ENCODE results near the gene LRP8.

LRP8 gene

DNA sequence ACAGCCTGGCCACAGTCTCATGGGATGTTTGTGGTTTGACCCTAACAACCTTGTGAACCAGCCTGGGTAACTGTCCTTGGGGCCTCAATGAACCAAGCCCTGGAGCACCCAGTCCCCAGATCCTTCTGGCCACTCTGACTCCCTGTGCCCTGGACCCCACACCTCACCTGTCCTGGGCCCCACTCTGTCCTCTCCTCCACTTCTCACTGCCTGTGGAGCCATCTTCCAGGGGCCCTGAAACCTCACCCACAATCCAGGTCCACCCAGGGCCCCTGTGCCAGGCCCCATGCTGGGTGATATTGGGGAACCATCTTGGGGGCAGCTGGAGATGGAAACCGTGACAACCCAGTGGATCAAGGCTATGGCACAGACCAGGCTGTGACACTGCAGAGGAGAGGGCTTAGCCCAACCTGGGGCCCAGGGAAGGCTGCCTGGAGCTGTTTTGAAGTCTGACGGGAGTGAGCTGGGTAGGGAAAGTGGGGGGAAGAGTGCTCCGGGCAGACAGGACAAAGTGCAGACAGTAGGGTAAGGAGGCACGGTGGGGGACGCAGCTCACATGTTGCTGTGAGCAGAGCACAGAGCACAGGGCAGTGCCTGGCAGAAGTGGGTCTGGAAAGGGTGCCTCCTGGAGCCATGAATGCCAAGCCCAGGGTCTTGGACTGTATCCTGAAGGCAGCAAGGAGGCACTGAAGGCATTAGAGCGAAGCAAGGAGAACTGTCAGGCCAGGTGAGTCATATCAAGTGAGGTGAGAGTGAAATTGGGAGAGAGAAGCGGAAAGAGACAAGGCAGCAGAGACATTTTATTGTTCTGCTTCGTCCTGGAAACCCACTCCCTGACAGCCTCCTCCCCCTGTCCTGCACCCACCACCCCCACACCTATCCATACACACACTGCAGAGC lies 12.1 kb upstream of the LRP8 start:
- DNase-seq: no peak

DNA sequence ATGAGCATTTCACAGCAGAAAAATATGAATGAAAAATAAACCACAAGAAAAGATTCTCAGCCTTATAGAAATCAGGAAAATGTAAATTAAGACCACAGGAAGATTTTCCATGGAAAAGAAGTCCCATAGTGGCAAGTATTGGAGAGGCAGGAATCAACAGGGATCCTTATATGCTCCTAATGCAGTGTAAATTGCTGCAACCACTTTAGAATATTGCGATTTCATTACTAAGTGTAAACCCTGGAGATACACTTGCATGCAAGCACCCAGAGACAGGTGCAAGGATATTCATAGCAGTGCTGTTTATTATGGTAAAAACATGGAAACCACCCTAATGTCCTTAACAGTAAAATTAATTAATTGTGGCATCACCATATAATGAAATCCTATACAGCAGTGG lies 10.6 kb upstream of the LRP8 start:
- DNase-seq: no peak

GRCh38 chr1:53337499-53337898 lies 9.6 kb upstream of the LRP8 start:
- no peak for DNase-seq

DNA sequence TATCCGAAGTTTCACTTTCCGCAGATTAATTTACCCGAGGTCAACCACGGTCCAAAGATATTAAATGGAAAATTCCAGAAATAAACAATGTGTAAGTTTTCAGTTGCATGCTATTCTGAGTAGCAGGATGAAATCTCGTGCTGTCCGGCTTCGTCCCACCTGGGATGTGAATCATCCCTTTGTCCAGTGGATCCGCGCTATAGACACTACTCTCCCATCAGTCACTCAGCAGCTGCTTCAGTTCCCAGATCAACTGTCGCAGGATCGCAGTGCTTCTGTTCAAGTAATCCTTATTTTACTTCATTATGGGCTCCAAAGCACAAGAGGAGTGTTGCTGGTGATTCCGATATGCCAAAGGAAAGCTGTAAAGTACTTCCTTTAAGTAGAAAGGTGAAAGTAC lies 8.3 kb upstream of the LRP8 start:
- DNase-seq: no peak

DNA sequence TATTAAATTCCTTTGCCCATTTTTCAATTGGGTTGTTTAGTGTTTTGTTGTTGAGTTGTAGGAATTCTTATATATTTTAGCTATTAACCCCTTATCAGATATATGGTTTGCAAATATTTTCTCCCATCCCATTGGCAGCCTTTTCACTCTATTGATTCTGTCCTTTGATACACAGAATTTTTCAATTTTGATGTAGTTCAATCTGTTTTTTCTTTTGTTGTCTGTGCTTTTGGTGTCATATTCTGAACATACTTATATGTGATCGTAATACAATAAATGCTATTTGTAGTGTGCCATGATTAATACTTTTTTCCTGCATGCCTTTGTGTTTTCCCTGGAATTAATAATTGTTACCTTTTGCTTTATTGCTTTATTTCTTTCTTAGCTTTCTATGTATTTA lies 7.8 kb upstream of the LRP8 start:
- DNase-seq: no peak

DNA sequence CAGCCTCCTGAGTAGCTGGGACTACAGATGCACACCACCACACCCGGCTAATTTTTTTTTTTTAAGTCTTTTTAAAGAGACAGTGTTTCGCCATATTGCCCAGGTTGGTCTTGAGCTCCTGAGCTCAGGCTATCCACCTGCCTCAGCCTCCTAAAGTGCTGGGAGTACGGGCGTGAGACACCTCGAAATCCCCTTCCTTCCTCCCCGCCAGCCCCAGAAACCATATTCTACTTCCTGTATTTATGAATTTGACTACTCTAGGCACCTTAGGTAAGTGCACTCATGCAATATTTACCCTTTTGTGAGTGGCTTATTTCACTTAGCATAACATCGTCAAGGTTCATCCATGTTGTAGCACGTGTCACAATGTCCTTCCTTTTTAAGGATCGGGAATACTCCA lies 6.9 kb upstream of the LRP8 start:
- no peak for DNase-seq

DNA sequence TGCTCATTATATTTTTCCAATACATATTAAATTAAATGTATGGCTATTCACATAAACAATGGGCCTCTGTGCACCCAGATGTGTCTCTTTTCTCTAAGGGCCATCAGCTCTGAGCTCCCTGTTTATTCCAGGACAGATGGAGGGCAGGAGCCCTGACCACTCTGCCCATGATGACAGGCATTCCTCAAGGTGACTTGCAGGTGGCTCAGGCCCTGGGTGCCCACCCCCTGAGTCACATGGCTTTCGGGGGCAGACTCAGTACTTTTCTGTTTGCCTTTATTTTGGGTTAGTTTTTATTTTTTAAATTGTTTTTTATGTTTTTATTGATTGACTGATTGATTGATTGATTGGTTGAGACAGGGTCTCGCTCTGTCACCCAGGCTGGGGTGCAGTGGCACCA lies 6.4 kb upstream of the LRP8 start:
- DNase-seq: no peak

GRCh38 chr1:53332833-53333232 lies 5.0 kb upstream of the LRP8 start:
- DNase-seq: no peak

GRCh38 chr1:53332186-53332564 lies 4.3 kb upstream of the LRP8 start:
- no peak for DNase-seq

DNA sequence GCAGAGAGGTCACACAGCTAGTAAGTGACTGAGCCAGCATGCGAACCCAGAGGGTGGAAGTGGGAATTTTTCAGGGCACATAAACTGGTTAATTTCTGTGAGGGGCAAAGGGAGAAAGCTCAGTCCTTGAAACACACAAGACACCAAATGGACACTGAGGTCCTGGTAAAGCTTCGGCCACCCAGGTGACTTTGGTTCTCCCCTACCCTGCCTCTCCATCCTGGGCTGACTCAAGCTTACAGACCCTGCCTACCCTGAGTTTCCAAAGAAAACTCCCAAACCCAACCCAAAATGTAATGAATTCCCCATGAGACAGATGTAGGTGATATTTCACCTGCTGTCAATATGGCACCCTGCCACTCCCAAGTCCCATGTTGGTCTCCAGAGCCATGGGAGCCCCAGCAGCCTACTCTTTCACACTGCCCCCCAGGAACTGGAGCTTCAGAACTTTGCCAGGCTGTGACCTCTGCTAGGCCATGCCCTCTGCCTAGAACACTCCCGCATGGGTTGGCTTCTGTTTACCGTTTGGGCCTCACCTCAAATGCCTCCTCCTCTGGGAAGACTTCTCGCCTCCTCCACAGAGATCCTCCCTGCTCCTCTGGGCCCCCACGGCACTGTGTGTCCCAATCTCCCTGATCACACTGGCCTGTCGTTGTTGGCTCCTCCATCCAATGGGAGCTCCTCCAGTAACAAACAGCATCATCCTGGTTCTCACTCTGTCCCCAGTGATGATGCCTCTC lies 3.7 kb upstream of the LRP8 start:
- DNase-seq: no peak

DNA sequence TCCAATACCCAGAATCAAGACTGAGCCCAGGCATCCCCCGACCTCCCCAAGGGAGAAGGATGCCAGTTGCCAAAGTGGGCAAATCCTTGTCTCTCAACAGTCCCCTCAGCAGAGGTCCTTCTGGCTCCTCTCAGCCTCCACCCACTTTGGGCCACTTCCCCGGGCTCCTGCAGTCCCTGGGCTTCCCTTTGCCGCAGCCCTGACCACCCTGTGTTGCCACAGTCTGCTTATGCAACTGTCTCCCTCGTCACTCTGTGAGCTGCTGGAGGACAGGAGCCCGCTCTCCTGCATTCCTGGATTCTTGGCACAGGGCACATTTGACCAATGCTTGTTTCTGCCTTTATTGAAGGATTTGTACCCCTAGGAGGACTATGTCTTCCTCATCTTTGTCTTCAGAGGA lies 2.9 kb upstream of the LRP8 start:
- DNase-seq: no peak

GRCh38 chr1:53328541-53329499 lies 950 bp upstream of the LRP8 start:
- peak; percentile 40 for DNase-seq

- peak; percentile 67 for DNase-seq
Measured at GRCh38 chr1:53327182-53327913, 522 bp downstream of the LRP8 start.

DNA sequence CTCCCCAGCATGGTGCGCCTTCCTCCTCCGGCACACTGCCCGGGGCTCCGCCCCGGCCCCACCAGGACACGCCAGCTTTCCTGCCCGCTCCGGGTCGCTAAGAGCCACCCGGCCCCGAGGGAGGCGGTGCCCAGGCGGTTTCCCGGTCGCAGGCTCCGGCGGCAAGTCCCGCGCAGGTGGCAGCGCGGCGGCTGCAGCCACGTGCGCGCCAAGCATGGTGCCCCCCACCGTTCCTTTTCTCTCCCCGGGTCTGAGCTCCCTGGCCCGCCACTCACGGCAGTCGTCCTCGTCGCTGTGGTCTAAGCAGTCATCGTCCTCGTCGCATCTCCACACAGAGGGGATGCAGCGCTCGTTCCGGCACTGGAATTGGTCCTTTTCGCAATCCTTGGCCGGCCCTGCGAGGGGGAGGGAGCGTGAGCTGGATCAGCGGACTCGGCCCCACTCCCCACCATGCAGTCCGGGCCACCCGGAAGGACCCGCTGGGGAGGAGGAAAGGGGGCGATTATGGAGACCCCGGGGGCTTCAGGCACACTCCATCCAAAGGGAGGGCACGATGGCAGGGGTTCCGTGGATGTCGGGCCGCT lies 1.2 kb downstream of the LRP8 start:
- no peak for DNase-seq

DNA sequence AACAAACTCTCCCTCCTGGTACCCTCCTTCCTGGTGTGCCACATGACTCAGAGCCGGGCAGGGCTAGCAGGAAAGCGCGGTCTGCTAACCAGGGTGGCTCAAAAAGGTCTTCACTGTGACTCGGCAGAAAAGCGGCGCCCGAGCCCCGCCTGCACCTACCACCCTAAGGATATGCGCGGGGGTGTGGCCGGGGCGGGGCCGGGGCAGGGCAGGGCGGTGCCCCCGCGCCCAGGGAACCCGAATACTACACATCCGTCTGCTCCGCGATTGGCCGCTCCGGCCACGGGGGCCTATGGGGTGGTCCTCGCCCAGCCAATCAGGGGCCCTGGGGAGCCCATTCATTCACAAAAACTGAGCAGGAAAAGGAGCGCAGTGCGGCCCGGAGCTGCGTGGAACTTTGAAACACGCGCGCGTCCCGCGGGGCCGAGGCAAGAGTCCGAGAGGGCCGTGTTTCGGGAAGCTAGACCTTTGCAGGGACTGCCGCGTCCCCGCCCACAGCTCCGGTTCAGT lies 1.7 kb downstream of the LRP8 start:
- DNase-seq: peak; percentile 98

GRCh38 chr1:53325326-53326087 lies 2.4 kb downstream of the LRP8 start:
- DNase-seq: no peak

DNA sequence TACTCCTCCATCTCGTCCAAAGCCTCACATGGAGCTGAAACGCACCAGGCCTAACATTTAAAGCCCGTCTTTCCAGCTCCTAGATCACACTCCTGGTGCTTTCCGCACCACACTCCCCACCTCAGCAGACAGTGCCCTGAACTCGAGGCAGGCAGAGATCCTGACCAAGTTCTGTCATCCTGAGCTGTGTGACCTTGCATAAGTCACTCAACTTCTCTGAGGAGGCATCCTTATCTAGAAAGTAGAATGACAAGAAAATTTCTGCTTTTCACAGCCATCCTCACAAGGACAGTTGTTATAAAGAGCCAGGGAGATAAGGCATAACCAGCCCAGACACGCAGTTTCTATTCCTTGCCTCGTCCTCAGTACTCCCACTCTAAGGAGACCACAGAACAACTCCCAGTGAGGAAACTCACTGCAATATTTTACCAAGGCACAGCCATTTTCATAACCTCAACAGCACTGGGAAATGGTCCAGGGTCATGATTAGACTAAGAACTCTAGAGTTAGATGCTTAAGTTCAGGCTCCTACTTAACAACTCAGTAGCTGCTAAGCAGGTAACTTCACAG lies 3.1 kb downstream of the LRP8 start:
- DNase-seq: no peak

DNA sequence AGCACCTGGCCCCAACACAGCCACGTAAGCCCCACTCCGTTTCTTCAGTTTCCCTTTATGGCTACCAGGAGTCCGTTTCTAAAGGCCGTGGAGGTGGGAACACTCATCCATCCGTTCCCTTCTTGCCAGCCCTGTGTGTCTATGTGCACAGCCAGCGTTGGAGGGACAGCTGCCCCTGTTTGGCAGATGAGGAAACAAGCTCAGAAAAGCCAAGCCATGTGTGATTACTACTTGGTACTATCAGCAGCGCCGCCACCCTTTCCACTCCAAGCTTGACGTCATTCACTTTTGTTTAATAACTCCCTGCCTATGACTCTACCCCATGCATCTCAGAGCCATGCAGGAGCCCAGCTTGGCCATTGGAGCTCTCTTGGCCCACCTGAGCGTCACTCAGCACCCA lies 3.5 kb downstream of the LRP8 start:
- DNase-seq: no peak

DNA sequence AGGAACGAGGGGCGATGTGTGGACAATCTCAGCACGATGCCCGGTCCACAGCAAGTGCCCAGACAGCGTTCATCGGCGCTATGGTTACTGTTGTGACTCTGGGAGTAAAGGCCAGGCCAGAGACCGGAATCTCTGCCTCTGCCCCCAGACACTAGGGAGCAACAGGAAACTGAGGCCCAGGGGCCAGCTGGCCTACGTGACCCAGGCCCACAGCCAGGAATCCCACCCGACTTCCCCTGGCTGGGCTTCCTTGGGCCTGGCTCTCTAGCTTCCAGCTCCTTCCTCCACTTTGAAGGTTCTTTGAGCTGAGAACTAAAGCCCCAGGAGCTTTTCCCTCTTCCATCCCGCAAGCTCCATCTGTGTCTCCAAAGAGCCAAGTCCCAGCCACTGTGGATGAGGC lies 4.6 kb downstream of the LRP8 start:
- no peak for DNase-seq

GRCh38 chr1:53321776-53322602 lies 5.9 kb downstream of the LRP8 start:
- no peak for DNase-seq
